PC-9 (cell line): ENCODE data around the gene ULBP1.

ENCODE experiments used
- CTCF ChIP-seq: fragments of 200-600 bp; sonication (generic); conservative IDR thresholded peaks from 2 replicates; pipeline ENCODE4 v1.6.1; 2017; ENCODE audit warnings: mixed run types, antibody characterized with exemption, mild to moderate bottlenecking, moderate library complexity
- EZH2 ChIP-seq: fragments of 200-600 bp; sonication (generic); IDR thresholded peaks from 2 replicates; pipeline ENCODE4 v1.8.0; 2017; ENCODE audit warnings: antibody characterized with exemption, low read depth

GRCh38 chr6:149948616-149949015, 15.1 kb upstream of the ULBP1 start:
- TF ChIP-seq CTCF, result no peak
- TF ChIP-seq EZH2, result no peak
